Measurements from ENCODE around the gene FOXP4. TPM values are rescaled to one million over a fixed set of nuclear protein-coding genes. Genes with fewer than 3 reads are reported as not detected.

Gene FOXP4
- total and polyA plus RNA-seq, 4 donors: 2.5 to 16.0 (median 4.3) TPM

DNA sequence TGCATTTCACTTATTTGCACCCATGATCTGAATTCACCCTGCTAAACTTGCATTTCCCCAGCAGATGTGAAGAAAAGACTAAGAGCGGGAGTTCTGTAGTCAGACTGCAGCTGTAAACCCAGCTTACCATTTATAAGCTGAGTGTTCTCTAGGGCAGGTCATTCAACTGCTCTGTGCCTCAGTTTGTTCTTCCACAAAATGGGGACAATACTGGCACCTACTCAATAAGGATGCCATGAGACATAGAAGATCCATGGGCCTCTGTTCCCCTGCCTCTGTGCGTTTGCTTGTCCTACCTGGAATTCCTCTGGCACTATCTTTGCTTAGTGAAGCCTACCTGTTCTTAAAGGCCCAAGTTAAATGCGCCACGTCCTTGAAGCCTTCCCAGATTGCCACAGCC, 79.8 kb downstream of the FOXP4 start (continued):
- TF ChIP-seq JUND (IDR thresholded peaks at IDR 0.05) (no peak), RAD21 (IDR thresholded peaks at IDR 0.05) (no peak)
- TF ChIP-seq, protein P1, sequence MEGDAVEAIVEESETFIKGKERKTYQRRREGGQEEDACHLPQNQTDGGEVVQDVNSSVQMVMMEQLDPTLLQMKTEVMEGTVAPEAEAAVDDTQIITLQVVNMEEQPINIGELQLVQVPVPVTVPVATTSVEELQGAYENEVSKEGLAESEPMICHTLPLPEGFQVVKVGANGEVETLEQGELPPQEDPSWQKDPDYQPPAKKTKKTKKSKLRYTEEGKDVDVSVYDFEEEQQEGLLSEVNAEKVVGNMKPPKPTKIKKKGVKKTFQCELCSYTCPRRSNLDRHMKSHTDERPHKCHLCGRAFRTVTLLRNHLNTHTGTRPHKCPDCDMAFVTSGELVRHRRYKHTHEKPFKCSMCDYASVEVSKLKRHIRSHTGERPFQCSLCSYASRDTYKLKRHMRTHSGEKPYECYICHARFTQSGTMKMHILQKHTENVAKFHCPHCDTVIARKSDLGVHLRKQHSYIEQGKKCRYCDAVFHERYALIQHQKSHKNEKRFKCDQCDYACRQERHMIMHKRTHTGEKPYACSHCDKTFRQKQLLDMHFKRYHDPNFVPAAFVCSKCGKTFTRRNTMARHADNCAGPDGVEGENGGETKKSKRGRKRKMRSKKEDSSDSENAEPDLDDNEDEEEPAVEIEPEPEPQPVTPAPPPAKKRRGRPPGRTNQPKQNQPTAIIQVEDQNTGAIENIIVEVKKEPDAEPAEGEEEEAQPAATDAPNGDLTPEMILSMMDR (IDR thresholded peaks at IDR 0.05; ENCODE audit: low read depth, low read length, missing input control): no peak

DNA sequence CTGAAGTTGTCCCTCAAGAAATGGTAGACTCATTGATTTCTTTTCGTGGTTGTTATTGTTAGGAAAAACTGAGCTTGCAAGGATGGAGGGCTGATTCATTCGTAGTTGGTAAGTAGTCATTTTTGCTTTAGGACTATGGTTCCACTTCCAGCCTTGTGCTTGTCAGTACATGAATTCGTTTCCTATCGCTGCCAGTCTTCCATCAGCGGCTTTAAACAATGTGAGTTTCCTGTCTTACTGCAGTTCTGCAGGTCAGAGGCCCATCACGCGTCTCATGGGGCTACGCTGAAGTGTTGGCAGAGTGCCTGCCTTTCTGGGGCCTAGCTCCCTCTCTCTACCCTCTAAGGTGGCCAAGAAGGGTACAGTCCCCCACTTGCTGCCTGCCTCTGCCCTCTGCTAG, 80.7 kb downstream of the FOXP4 start:
- H3K4me3 ChIP-seq (ENCODE audit: low read depth in 1 of 3, low read length in 3 of 3): no peak overlapping the region
- H3K27me3 ChIP-seq (ENCODE audit: control insufficient read depth in 4 of 4, insufficient read depth in 4 of 4, low read length in 3 of 4): no peaks in the 10 kb centered on the region
- H3K36me3 ChIP-seq (ENCODE audit: control insufficient read depth in 4 of 4, insufficient read depth in 3 of 4, low read depth in 1 of 4, low read length in 3 of 4): no peaks in the 10 kb centered on the region
- no peak for DNase-seq (ENCODE audit: low spot score)
- no peak overlapping the region for H3K9ac ChIP-seq (ENCODE audit: low read depth in 1 of 2, low read length in 2 of 2)
- no peak overlapping the region for H3K27ac ChIP-seq (ENCODE audit: low read depth in 1 of 2, low read length in 2 of 2)
- H3K9me3 ChIP-seq (ENCODE audit: control insufficient read depth in 4 of 4, low read length in 3 of 4): peaks cover 0 to 2% (median 0%) of the 10 kb centered on the region in 4 donors
- 75% methylated on average over 8 of the region's 8 CpGs for WGBS
- no peak for TF ChIP-seq TAF1 (conservative IDR thresholded peaks at IDR 0.05)
- TF ChIP-seq RXRA (IDR thresholded peaks at IDR 0.05): no peak
- TF ChIP-seq, protein P2, sequence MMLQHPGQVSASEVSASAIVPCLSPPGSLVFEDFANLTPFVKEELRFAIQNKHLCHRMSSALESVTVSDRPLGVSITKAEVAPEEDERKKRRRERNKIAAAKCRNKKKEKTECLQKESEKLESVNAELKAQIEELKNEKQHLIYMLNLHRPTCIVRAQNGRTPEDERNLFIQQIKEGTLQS (IDR thresholded peaks at IDR 0.05): no peak
- no peak for TF ChIP-seq RAD21 (IDR thresholded peaks at IDR 0.05)
- TF ChIP-seq, protein P3, sequence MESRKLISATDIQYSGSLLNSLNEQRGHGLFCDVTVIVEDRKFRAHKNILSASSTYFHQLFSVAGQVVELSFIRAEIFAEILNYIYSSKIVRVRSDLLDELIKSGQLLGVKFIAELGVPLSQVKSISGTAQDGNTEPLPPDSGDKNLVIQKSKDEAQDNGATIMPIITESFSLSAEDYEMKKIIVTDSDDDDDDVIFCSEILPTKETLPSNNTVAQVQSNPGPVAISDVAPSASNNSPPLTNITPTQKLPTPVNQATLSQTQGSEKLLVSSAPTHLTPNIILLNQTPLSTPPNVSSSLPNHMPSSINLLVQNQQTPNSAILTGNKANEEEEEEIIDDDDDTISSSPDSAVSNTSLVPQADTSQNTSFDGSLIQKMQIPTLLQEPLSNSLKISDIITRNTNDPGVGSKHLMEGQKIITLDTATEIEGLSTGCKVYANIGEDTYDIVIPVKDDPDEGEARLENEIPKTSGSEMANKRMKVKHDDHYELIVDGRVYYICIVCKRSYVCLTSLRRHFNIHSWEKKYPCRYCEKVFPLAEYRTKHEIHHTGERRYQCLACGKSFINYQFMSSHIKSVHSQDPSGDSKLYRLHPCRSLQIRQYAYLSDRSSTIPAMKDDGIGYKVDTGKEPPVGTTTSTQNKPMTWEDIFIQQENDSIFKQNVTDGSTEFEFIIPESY (IDR thresholded peaks at IDR 0.05): no peak
- no peak for TF ChIP-seq FOXA1 (IDR thresholded peaks at IDR 0.05)
- TF ChIP-seq YY1 (IDR thresholded peaks at IDR 0.05): no peak
- no peak for TF ChIP-seq JUND (IDR thresholded peaks at IDR 0.05)
- TF ChIP-seq HNF4G (IDR thresholded peaks at IDR 0.05): no peak
- TF ChIP-seq, protein P4, sequence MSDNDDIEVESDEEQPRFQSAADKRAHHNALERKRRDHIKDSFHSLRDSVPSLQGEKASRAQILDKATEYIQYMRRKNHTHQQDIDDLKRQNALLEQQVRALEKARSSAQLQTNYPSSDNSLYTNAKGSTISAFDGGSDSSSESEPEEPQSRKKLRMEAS (IDR thresholded peaks at IDR 0.05): no peak
- TF ChIP-seq HNF4A (conservative IDR thresholded peaks at IDR 0.05): no peak
- no peak for TF ChIP-seq EGR1 (IDR thresholded peaks at IDR 0.05; ENCODE audit: low read depth in 2 of 2)
- TF ChIP-seq NR2F2 (IDR thresholded peaks at IDR 0.05): no peak
- TF ChIP-seq, protein P5, sequence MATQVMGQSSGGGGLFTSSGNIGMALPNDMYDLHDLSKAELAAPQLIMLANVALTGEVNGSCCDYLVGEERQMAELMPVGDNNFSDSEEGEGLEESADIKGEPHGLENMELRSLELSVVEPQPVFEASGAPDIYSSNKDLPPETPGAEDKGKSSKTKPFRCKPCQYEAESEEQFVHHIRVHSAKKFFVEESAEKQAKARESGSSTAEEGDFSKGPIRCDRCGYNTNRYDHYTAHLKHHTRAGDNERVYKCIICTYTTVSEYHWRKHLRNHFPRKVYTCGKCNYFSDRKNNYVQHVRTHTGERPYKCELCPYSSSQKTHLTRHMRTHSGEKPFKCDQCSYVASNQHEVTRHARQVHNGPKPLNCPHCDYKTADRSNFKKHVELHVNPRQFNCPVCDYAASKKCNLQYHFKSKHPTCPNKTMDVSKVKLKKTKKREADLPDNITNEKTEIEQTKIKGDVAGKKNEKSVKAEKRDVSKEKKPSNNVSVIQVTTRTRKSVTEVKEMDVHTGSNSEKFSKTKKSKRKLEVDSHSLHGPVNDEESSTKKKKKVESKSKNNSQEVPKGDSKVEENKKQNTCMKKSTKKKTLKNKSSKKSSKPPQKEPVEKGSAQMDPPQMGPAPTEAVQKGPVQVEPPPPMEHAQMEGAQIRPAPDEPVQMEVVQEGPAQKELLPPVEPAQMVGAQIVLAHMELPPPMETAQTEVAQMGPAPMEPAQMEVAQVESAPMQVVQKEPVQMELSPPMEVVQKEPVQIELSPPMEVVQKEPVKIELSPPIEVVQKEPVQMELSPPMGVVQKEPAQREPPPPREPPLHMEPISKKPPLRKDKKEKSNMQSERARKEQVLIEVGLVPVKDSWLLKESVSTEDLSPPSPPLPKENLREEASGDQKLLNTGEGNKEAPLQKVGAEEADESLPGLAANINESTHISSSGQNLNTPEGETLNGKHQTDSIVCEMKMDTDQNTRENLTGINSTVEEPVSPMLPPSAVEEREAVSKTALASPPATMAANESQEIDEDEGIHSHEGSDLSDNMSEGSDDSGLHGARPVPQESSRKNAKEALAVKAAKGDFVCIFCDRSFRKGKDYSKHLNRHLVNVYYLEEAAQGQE (IDR thresholded peaks at IDR 0.05): no peak
- TF ChIP-seq, protein P1 (IDR thresholded peaks at IDR 0.05; ENCODE audit: low read depth, low read length, missing input control): no peak
- TF ChIP-seq FOXA2 (IDR thresholded peaks at IDR 0.05): no peak
- no peak for TF ChIP-seq SP1 (IDR thresholded peaks at IDR 0.05)
- no peak for TF ChIP-seq GABPA (IDR thresholded peaks at IDR 0.05 in 1 of 2, conservative IDR thresholded peaks at IDR 0.05 in 1 of 2)
- H3K4me1 ChIP-seq (ENCODE audit: control insufficient read depth in 4 of 4, insufficient read depth in 4 of 4, low read length in 3 of 4): no peaks in the 10 kb centered on the region

Measured in liver (tissue), 9 donors.